ENCODE measurements around the gene NAALADL2. TPM values are rescaled to one million over a fixed set of nuclear protein-coding genes. Genes with fewer than 3 reads are reported as not detected.

NAALADL2 gene
- total RNA-seq (4.9 TPM), polyA plus RNA-seq (0.68 TPM)
- long read RNA-seq, donor 1, result 0 reads
- long read RNA-seq, donor 2, result 0 reads
- long read RNA-seq, donor 3, result 0 reads
- long read RNA-seq, donor 4, result 0 reads
- long read RNA-seq, donor 5, result 0 reads
- long read RNA-seq, donor 6, result 0 reads
- long read RNA-seq, donor 7, result 0 reads
- long read RNA-seq, donor 8, result 0 reads
- long read RNA-seq, donor 9, result 0 reads
- long read RNA-seq, donor 10, result 0 reads

DNA sequence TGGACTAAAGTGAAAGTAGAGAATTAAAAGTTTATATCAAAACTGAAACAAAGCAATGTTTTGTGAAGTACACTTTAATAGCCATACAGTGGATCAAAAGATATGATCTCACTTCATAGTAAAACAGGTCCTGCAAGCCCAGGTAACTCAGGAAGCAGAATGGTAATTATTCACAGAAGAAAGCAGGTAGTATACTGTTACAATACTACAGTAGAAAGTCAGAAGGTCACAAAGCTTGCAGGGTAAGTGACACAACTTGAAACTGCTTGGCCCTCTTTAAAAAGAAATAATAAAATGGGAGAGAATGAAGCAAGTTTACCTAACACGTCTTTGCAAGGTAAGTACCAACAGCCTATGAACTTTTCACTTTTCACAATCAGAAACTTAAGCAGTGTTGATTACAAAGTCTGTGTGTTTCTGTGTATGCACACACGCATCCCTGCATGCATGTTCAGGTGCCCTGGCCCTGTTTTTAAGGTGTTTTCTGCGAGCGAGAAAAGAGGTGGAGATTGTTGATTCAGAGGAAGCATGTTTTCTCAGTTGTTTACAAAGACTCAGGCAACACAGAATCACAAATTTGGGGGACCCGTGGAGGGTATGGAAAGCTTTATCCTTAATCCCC is at the start of gene NAALADL2:
NAALADL2 (plus strand) TSS at position 221 of the 622 bp plus-strand sequence.
- Histone ChIP-seq H3K9me3 (ENCODE audit: control insufficient read depth in 2 of 2, insufficient read depth in 1 of 2, low read length in 1 of 2) (no peaks in the 10 kb centered on the region), H3K4me1 (ENCODE audit: control insufficient read depth in 2 of 2, insufficient read depth in 2 of 2, low read length in 2 of 2) (no peaks in the 10 kb centered on the region), H3K27ac (ENCODE audit: low read depth in 1 of 2, low read length in 1 of 2) (no peak within 1 kb of the TSS), H3K27me3 (ENCODE audit: control insufficient read depth in 2 of 2, insufficient read depth in 1 of 2, low read length in 1 of 2) (no peaks in the 10 kb centered on the region), H3K36me3 (ENCODE audit: control insufficient read depth in 2 of 2, insufficient read depth in 2 of 2, low read length in 1 of 2) (no peaks in the 10 kb centered on the region), H3K4me3 (ENCODE audit: low read length in 2 of 2) (no peak within 1 kb of the TSS)
- 91% methylated on average over 5 of the region's 5 CpGs for WGBS
- DNase-seq (ENCODE audit: low read depth in 6 of 9, low spot score in 9 of 9), result no peak

DNA sequence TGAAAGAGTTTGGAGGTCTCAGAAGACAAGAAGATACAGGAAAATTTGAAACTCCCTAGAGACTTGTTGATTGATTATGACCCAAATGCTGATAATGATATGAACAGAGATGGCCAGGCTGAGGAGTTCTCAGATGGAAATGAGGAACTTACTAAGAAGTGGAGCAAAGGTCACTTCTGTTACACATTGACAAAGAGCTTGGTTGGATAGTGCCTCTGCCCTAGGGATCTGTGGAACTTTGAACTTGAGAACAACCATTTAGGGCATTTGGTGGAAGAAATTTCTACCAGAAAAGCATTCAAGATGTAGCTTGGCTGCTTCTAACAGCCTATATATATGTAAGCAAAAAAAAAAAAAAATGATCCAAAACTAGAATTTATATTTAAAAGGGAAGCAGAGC is 48.9 kb upstream of the NAALADL2 start:
- no peaks in the 10 kb centered on the region for H3K27me3 ChIP-seq (ENCODE audit: control insufficient read depth in 2 of 2, insufficient read depth in 1 of 2, low read length in 1 of 2)
- H3K4me3 ChIP-seq (ENCODE audit: low read length in 2 of 2), result no peak overlapping the region
- H3K27ac ChIP-seq (ENCODE audit: low read depth in 1 of 2, low read length in 1 of 2), result no peak overlapping the region
- DNase-seq (ENCODE audit: low read depth in 6 of 9, low spot score in 9 of 9), result no peak
- H3K36me3 ChIP-seq (ENCODE audit: control insufficient read depth in 2 of 2, insufficient read depth in 2 of 2, low read length in 1 of 2), result no peaks in the 10 kb centered on the region
- peaks cover 0 to 7% of the 10 kb centered on the region in 2 donors for H3K9me3 ChIP-seq (ENCODE audit: control insufficient read depth in 2 of 2, insufficient read depth in 1 of 2, low read length in 1 of 2)
- H3K4me1 ChIP-seq (ENCODE audit: control insufficient read depth in 2 of 2, insufficient read depth in 2 of 2, low read length in 2 of 2), result no peaks in the 10 kb centered on the region

- H3K27ac ChIP-seq (ENCODE audit: low read depth in 1 of 2, low read length in 1 of 2), result no peak overlapping the region
- no peak overlapping the region for H3K4me3 ChIP-seq (ENCODE audit: low read length in 2 of 2)
- no peak for DNase-seq (ENCODE audit: low read depth in 6 of 9, low spot score in 9 of 9)
- H3K4me1 ChIP-seq (ENCODE audit: control insufficient read depth in 2 of 2, insufficient read depth in 2 of 2, low read length in 2 of 2), result no peaks in the 10 kb centered on the region
- H3K36me3 ChIP-seq (ENCODE audit: control insufficient read depth in 2 of 2, insufficient read depth in 2 of 2, low read length in 1 of 2), result no peaks in the 10 kb centered on the region
- peaks cover 0 to 7% of the 10 kb centered on the region in 2 donors for H3K9me3 ChIP-seq (ENCODE audit: control insufficient read depth in 2 of 2, insufficient read depth in 1 of 2, low read length in 1 of 2)
- no peaks in the 10 kb centered on the region for H3K27me3 ChIP-seq (ENCODE audit: control insufficient read depth in 2 of 2, insufficient read depth in 1 of 2, low read length in 1 of 2)
- WGBS, result 95% methylated on average over 4 of the region's 4 CpGs
Observed at GRCh38 chr3:174812172-174812862, 46.8 kb upstream of the NAALADL2 start.

DNA sequence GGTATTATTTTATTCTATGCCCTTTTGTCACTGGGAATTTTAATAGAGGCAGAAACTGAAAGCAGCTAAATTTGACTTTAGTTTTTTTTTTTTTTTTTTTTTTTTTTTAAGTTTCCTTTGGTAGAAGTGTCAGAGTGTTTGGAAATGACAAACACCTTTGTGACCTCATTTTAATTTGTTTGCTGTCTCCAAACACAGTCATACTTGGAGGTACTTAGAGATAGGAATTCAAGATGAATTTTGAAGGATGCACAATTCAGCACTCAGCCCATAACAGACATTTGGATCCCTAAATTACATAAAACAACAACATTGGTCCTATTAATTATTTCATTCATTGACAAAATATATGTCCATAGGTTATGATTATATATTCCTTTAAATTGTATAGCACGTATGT is 43.4 kb upstream of the NAALADL2 start:
- no peak for DNase-seq (ENCODE audit: low read depth in 6 of 9, low spot score in 9 of 9)

DNA sequence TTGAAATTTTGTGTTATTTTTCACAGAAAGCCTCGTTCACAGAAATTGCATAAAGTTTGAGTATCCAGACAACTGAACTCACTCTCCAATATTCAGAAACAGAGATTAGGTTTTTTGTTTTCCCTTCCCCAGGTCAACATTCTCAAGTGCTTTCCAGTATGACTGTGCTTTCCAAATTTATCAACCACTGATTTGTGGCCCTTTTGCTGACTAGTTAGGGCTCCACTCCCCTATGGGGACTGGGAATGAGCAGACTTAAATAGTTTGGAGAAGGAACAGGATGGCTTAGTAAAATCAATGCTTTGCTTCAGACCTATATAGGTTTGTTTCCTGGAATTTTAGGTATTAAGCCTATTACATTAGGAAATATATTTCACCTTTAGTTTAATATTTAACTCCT is 38.2 kb upstream of the NAALADL2 start:
- Histone ChIP-seq H3K4me1 (ENCODE audit: control insufficient read depth in 2 of 2, insufficient read depth in 2 of 2, low read length in 2 of 2) (no peaks in the 10 kb centered on the region), H3K36me3 (ENCODE audit: control insufficient read depth in 2 of 2, insufficient read depth in 2 of 2, low read length in 1 of 2) (no peaks in the 10 kb centered on the region), H3K27ac (ENCODE audit: low read depth in 1 of 2, low read length in 1 of 2) (no peak overlapping the region), H3K27me3 (ENCODE audit: control insufficient read depth in 2 of 2, insufficient read depth in 1 of 2, low read length in 1 of 2) (no peaks in the 10 kb centered on the region), H3K9me3 (ENCODE audit: control insufficient read depth in 2 of 2, insufficient read depth in 1 of 2, low read length in 1 of 2) (no peaks in the 10 kb centered on the region), H3K4me3 (ENCODE audit: low read length in 2 of 2) (no peak overlapping the region)
- no peak for DNase-seq (ENCODE audit: low read depth in 6 of 9, low spot score in 9 of 9)
- WGBS, result 94% methylated on average over 1 of the region's 1 CpG

More for the DNA sequence above, 43.4 kb upstream of the NAALADL2 start:
- 93% methylated on average over 1 of the region's 1 CpG for WGBS
- no peaks in the 10 kb centered on the region for H3K4me1 ChIP-seq (ENCODE audit: control insufficient read depth in 2 of 2, insufficient read depth in 2 of 2, low read length in 2 of 2)
- H3K9me3 ChIP-seq (ENCODE audit: control insufficient read depth in 2 of 2, insufficient read depth in 1 of 2, low read length in 1 of 2), result peaks cover 0 to 5% of the 10 kb centered on the region in 2 donors
- H3K27ac ChIP-seq (ENCODE audit: low read depth in 1 of 2, low read length in 1 of 2), result no peak overlapping the region
- no peaks in the 10 kb centered on the region for H3K36me3 ChIP-seq (ENCODE audit: control insufficient read depth in 2 of 2, insufficient read depth in 2 of 2, low read length in 1 of 2)
- no peaks in the 10 kb centered on the region for H3K27me3 ChIP-seq (ENCODE audit: control insufficient read depth in 2 of 2, insufficient read depth in 1 of 2, low read length in 1 of 2)
- H3K4me3 ChIP-seq (ENCODE audit: low read length in 2 of 2), result no peak overlapping the region

DNA sequence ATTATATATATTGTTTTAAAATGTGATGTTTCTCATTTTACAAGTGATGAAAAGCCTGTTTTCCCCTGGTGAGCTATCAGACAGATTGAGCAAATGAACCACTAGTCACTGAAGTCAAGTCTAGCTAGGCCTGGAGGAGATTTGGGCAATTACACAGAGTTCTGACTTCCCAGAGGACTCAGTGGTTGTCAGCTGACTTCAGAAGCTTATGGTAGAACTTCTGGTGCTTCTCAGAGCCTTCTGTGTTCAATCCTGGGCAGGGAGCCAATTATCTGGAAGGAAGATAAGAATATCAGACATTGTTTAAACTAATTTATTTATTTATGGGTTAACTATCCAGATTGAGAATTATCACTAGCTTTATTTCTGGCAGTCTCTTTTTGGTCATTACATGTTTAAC is 37.7 kb upstream of the NAALADL2 start:
- H3K27ac ChIP-seq (ENCODE audit: low read depth in 1 of 2, low read length in 1 of 2), result no peak overlapping the region
- no peaks in the 10 kb centered on the region for H3K27me3 ChIP-seq (ENCODE audit: control insufficient read depth in 2 of 2, insufficient read depth in 1 of 2, low read length in 1 of 2)
- H3K36me3 ChIP-seq (ENCODE audit: control insufficient read depth in 2 of 2, insufficient read depth in 2 of 2, low read length in 1 of 2), result no peaks in the 10 kb centered on the region
- H3K9me3 ChIP-seq (ENCODE audit: control insufficient read depth in 2 of 2, insufficient read depth in 1 of 2, low read length in 1 of 2), result no peaks in the 10 kb centered on the region
- no peak for DNase-seq (ENCODE audit: low read depth in 6 of 9, low spot score in 9 of 9)
- H3K4me3 ChIP-seq (ENCODE audit: low read length in 2 of 2), result no peak overlapping the region
- no peaks in the 10 kb centered on the region for H3K4me1 ChIP-seq (ENCODE audit: control insufficient read depth in 2 of 2, insufficient read depth in 2 of 2, low read length in 2 of 2)

DNA sequence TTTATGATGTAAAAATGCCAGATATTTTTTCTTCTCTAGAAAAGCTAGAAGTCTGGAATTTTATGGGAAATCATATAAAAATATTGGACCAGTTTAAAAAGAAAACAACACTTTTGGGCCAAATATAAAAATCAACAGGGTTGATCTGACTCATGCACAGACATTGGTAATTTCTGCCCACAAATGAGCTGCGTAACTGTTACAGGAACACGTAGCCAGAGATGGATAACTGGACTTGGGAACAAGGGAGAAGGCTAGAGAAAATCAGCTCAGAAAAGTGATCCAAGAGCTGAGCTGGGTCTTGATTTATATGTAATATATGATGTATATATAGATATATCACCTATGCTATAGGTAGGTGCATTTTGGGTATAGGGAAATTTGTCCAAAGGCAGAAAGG is 36.8 kb upstream of the NAALADL2 start:
- H3K27ac ChIP-seq (ENCODE audit: low read depth in 1 of 2, low read length in 1 of 2), result no peak overlapping the region
- H3K4me1 ChIP-seq (ENCODE audit: control insufficient read depth in 2 of 2, insufficient read depth in 2 of 2, low read length in 2 of 2), result no peaks in the 10 kb centered on the region
- H3K27me3 ChIP-seq (ENCODE audit: control insufficient read depth in 2 of 2, insufficient read depth in 1 of 2, low read length in 1 of 2), result no peaks in the 10 kb centered on the region
- H3K9me3 ChIP-seq (ENCODE audit: control insufficient read depth in 2 of 2, insufficient read depth in 1 of 2, low read length in 1 of 2), result no peaks in the 10 kb centered on the region
- no peaks in the 10 kb centered on the region for H3K36me3 ChIP-seq (ENCODE audit: control insufficient read depth in 2 of 2, insufficient read depth in 2 of 2, low read length in 1 of 2)
- DNase-seq (ENCODE audit: low read depth in 6 of 9, low spot score in 9 of 9), result no peak
- WGBS, result 94% methylated on average over 2 of the region's 2 CpGs
- no peak overlapping the region for H3K4me3 ChIP-seq (ENCODE audit: low read length in 2 of 2)

GRCh38 chr3:174826069-174826468 is 33.1 kb upstream of the NAALADL2 start:
- Histone ChIP-seq H3K27ac (ENCODE audit: low read depth in 1 of 2, low read length in 1 of 2) (no peak overlapping the region), H3K27me3 (ENCODE audit: control insufficient read depth in 2 of 2, insufficient read depth in 1 of 2, low read length in 1 of 2) (no peaks in the 10 kb centered on the region), H3K36me3 (ENCODE audit: control insufficient read depth in 2 of 2, insufficient read depth in 2 of 2, low read length in 1 of 2) (no peaks in the 10 kb centered on the region), H3K4me3 (ENCODE audit: low read length in 2 of 2) (no peak overlapping the region), H3K9me3 (ENCODE audit: control insufficient read depth in 2 of 2, insufficient read depth in 1 of 2, low read length in 1 of 2) (no peaks in the 10 kb centered on the region), H3K4me1 (ENCODE audit: control insufficient read depth in 2 of 2, insufficient read depth in 2 of 2, low read length in 2 of 2) (no peaks in the 10 kb centered on the region)
- DNase-seq (ENCODE audit: low read depth in 6 of 9, low spot score in 9 of 9), result no peak

GRCh38 chr3:174844746-174845145 is 14.4 kb upstream of the NAALADL2 start:
- no peaks in the 10 kb centered on the region for H3K4me1 ChIP-seq (ENCODE audit: control insufficient read depth in 2 of 2, insufficient read depth in 2 of 2, low read length in 2 of 2)
- no peaks in the 10 kb centered on the region for H3K27me3 ChIP-seq (ENCODE audit: control insufficient read depth in 2 of 2, insufficient read depth in 1 of 2, low read length in 1 of 2)
- H3K27ac ChIP-seq (ENCODE audit: low read depth in 1 of 2, low read length in 1 of 2), result no peak overlapping the region
- WGBS, result 72% methylated on average over 1 of the region's 1 CpG
- DNase-seq (ENCODE audit: low read depth in 6 of 9, low spot score in 9 of 9), result no peak
- H3K36me3 ChIP-seq (ENCODE audit: control insufficient read depth in 2 of 2, insufficient read depth in 2 of 2, low read length in 1 of 2), result no peaks in the 10 kb centered on the region
- H3K9me3 ChIP-seq (ENCODE audit: control insufficient read depth in 2 of 2, insufficient read depth in 1 of 2, low read length in 1 of 2), result peaks cover 0 to 9% of the 10 kb centered on the region in 2 donors
- H3K4me3 ChIP-seq (ENCODE audit: low read length in 2 of 2), result no peak overlapping the region

All from thymus (tissue), 14 donors.